Panc1 (cell line): ENCODE measurements around the gene SRXN1. TPM values are rescaled to one million over a fixed set of nuclear protein-coding genes. Genes with fewer than 3 reads are reported as not detected.

Experiments used
- ATAC-seq: fragments of 200-7000 bp; cut with Tn5 transposase; 2 replicates; pipeline ENCODE4 v1.9.1; 2020; ENCODE audit warnings: mild to moderate bottlenecking, moderate library complexity
- BruUV-seq: library from RNA; stranded (reverse); fragments of 400-500 nt; replicated peaks from 2 replicates; lab custom pipeline; 2021; lab: Mats Ljungman, UMichigan
- CTCF ChIA-PET: fragments of 300-600 bp; sonication (Branson Sonifier 250); formaldehyde crosslinking; loops from one replicate; lab custom pipeline; 2022; ENCODE audit warnings: antibody characterized with exemption; lab: Charles Lee
- POLR2A ChIA-PET: fragments of 300-600 bp; sonication (Branson Sonifier 250); formaldehyde crosslinking; loops from one replicate; lab custom pipeline; 2022; ENCODE audit warnings: antibody characterized with exemption; lab: Charles Lee
- DNase-seq: peaks from one replicate; pipeline ENCODE4 v3.0.0-alpha.2; 2010; ENCODE audit warnings: low read depth, low spot score
- H3K27ac ChIP-seq: 2 replicates; pipeline ENCODE4 v1.5.1; 2011; ENCODE audit warnings: mild to moderate bottlenecking, low read length, inconsistent platforms
- H3K27me3 ChIP-seq: fragments of 200-500 bp; sonication (Bioruptor generic); 2 replicates; pipeline ENCODE4 v1.6.0; 2014; ENCODE audit warnings: low read length, inconsistent platforms; ENCODE audit not compliant: control insufficient read depth, insufficient read depth
- H3K36me3 ChIP-seq: fragments of 200-500 bp; sonication (Bioruptor generic); 2 replicates; pipeline ENCODE4 v1.5.1; 2014; ENCODE audit warnings: inconsistent platforms, mild to moderate bottlenecking, low read length, moderate library complexity; ENCODE audit not compliant: control insufficient read depth, insufficient read depth
- H3K4me1 ChIP-seq: 2 replicates; pipeline ENCODE4 v1.5.1; 2011; ENCODE audit warnings: inconsistent platforms, mild to moderate bottlenecking, low read length, moderate library complexity; ENCODE audit not compliant: control insufficient read depth, insufficient read depth
- H3K4me3 ChIP-seq, 2 experiments: 2 replicates each; pipeline ENCODE4 v1.5.1; 2011 to 2012; ENCODE audit warnings: low read depth in 2 of 2, low read length in 2 of 2, mild to moderate bottlenecking in 2 of 2, inconsistent platforms in 1 of 2, moderate library complexity in 1 of 2
- H3K9me3 ChIP-seq: fragments of 200-500 bp; sonication (Bioruptor generic); 2 replicates; pipeline ENCODE4 v1.5.1; 2014; ENCODE audit warnings: low read depth, mild to moderate bottlenecking, inconsistent platforms, low read length, moderate library complexity; ENCODE audit not compliant: control insufficient read depth, insufficient read depth
- POLR2AphosphoS5 ChIP-seq: IDR thresholded peaks from 2 replicates; pipeline ENCODE4 v1.6.1; 2012; ENCODE audit warnings: mild to moderate bottlenecking, low read depth, low read length, moderate library complexity
- SIN3A ChIP-seq: IDR thresholded peaks from 2 replicates; pipeline ENCODE4 v1.6.1; 2012; ENCODE audit warnings: low read depth, mild to moderate bottlenecking, low read length, moderate library complexity, borderline replicate concordance; ENCODE audit not compliant: insufficient read depth
- TCF7L2 ChIP-seq: IDR thresholded peaks from 2 replicates; pipeline ENCODE4 v1.6.1; 2011; ENCODE audit warnings: mild to moderate bottlenecking, low read depth, low read length, inconsistent platforms
- in situ Hi-C: cut with HindIII; loops from 2 replicates; pipeline ENCODE4 v1.10.0; 2016; ENCODE audit warnings: low sequenced_read_pairs, low pct_unique_long_range_greater_than_20kb
- intact Hi-C: fragments of 100-400 bp; cut with micrococcal nuclease; formaldehyde crosslinking; loops from one replicate; pipeline ENCODE4 v1.10.0; 2022; ENCODE audit not compliant: unreplicated experiment
- total RNA-seq: library from RNA; stranded (reverse); gene quantifications from one replicate; pipeline ENCODE4 v1.2.1, GENCODE V29; 2021; ENCODE audit not compliant: unreplicated experiment
- TF ChIP-seq, protein P1 (sequence below), 2 experiments: IDR thresholded peaks; 2 replicates each; pipeline ENCODE4 v1.6.1; 2011 to 2012; ENCODE audit warnings: low read depth in 2 of 2, control low read depth in 1 of 2, low read length in 1 of 2, mild to moderate bottlenecking in 1 of 2, moderate library complexity in 1 of 2; ENCODE audit not compliant: insufficient read depth in 1 of 2
- TF ChIP-seq, protein P2 (sequence below): fragments of 450-650 bp; IDR thresholded peaks from 2 replicates; pipeline ENCODE4 v1.5.1; 2017; ENCODE audit warnings: mild to moderate bottlenecking

SRXN1 gene
- total RNA-seq, 1 experiment from 2014 or later = 34.5 TPM

DNA sequence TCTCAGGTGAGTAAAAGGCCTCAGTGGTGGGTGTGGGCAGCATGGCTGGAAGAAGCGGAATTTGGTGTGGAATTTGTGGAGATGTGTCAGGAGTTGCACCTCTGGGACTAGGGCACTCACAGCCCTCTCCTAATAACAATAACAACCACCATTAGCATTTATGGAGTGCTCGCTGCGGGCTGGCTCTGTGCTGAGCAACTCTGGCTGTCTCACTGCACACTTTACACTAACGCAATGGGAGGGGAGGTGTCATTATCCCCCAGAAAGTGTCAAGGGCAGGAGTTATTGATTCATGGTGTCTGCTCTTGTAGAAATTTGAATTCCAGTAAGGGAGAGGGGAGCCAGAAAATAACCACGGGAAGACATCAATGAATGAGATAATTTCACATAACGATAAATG is 45.3 kb upstream of the SRXN1 start:
- BruUV-seq = no TSS peak
- Histone ChIP-seq H3K27me3 (no peaks in the 10 kb centered on the region), H3K27ac (no peak overlapping the region), H3K4me1 (no peaks in the 10 kb centered on the region), H3K9me3 (no peaks in the 10 kb centered on the region), H3K36me3 (no peaks in the 10 kb centered on the region), H3K4me3 (no peak overlapping the region)
- TF ChIP-seq TCF7L2 (no peak), SIN3A (no peak), POLR2AphosphoS5 (no peak)
- TF ChIP-seq, protein P1, sequence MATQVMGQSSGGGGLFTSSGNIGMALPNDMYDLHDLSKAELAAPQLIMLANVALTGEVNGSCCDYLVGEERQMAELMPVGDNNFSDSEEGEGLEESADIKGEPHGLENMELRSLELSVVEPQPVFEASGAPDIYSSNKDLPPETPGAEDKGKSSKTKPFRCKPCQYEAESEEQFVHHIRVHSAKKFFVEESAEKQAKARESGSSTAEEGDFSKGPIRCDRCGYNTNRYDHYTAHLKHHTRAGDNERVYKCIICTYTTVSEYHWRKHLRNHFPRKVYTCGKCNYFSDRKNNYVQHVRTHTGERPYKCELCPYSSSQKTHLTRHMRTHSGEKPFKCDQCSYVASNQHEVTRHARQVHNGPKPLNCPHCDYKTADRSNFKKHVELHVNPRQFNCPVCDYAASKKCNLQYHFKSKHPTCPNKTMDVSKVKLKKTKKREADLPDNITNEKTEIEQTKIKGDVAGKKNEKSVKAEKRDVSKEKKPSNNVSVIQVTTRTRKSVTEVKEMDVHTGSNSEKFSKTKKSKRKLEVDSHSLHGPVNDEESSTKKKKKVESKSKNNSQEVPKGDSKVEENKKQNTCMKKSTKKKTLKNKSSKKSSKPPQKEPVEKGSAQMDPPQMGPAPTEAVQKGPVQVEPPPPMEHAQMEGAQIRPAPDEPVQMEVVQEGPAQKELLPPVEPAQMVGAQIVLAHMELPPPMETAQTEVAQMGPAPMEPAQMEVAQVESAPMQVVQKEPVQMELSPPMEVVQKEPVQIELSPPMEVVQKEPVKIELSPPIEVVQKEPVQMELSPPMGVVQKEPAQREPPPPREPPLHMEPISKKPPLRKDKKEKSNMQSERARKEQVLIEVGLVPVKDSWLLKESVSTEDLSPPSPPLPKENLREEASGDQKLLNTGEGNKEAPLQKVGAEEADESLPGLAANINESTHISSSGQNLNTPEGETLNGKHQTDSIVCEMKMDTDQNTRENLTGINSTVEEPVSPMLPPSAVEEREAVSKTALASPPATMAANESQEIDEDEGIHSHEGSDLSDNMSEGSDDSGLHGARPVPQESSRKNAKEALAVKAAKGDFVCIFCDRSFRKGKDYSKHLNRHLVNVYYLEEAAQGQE (IDR thresholded peaks at IDR 0.05; ENCODE audit: insufficient read depth in 1 of 2, low read depth in 2 of 2, low read length in 1 of 2) = no peak
- TF ChIP-seq, protein P2, sequence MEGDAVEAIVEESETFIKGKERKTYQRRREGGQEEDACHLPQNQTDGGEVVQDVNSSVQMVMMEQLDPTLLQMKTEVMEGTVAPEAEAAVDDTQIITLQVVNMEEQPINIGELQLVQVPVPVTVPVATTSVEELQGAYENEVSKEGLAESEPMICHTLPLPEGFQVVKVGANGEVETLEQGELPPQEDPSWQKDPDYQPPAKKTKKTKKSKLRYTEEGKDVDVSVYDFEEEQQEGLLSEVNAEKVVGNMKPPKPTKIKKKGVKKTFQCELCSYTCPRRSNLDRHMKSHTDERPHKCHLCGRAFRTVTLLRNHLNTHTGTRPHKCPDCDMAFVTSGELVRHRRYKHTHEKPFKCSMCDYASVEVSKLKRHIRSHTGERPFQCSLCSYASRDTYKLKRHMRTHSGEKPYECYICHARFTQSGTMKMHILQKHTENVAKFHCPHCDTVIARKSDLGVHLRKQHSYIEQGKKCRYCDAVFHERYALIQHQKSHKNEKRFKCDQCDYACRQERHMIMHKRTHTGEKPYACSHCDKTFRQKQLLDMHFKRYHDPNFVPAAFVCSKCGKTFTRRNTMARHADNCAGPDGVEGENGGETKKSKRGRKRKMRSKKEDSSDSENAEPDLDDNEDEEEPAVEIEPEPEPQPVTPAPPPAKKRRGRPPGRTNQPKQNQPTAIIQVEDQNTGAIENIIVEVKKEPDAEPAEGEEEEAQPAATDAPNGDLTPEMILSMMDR = no peak
- intact Hi-C loops = no loop called here
- ChIA-PET POLR2A (no interaction called here), CTCF (no interaction called here)
- DNase-seq (no peak), ATAC-seq (no peak)
- in situ Hi-C loops = no loop called here

DNA sequence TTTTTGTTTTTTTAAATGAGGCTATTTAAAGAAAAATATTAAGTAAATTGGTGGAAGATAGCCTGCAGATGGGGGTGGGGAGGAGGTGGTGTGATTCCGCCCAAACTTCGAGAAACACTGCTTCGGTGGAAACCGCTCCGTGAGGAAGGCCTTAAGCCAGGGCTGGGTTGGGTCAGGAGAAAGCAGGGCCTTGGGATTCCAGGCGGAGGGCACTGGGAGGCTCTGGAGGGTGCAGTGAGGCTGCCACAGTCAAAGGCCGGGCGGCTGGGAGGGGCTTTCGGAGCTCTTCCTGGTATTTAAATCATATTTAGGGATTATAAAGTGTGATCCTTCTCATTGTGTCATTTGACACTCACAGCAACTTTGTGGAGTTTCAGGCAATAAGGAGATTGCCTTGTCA is 44.8 kb upstream of the SRXN1 start:
- BruUV-seq = no TSS peak
- in situ Hi-C loops = no loop called here
- no peak for TF ChIP-seq POLR2AphosphoS5
- TF ChIP-seq SIN3A = no peak
- TF ChIP-seq, protein P2 = no peak
- TF ChIP-seq, protein P1 (IDR thresholded peaks at IDR 0.05; ENCODE audit: insufficient read depth in 1 of 2, low read depth in 2 of 2, low read length in 1 of 2) = no peak
- no peak for TF ChIP-seq TCF7L2
- DNase-seq = no peak
- ATAC-seq = no peak
- Histone ChIP-seq H3K4me3 (no peak overlapping the region), H3K36me3 (no peaks in the 10 kb centered on the region), H3K9me3 (no peaks in the 10 kb centered on the region), H3K27me3 (no peaks in the 10 kb centered on the region), H3K4me1 (no peaks in the 10 kb centered on the region), H3K27ac (no peak overlapping the region)
- intact Hi-C loops = no loop called here
- CTCF ChIA-PET = no interaction called here
- POLR2A ChIA-PET = no interaction called here
